ENCODE data around the gene SLC25A48.

SLC25A48 gene

GRCh38 chr5:135894276-135894675 is 59.8 kb downstream of the SLC25A48 start:
- DNase-seq (ENCODE audit: low read depth, low spot score) = no peak
- no peak overlapping the region for H3K4me3 ChIP-seq (ENCODE audit: low read depth, low read length)
- in situ Hi-C loops (cut with HindIII; ENCODE audit: low sequenced_read_pairs) = no loop called here
- TF ChIP-seq CTCF (IDR thresholded peaks at IDR 0.05; ENCODE audit: low read depth, low read length) = no peak

GRCh38 chr5:135894789-135895188 is 60.3 kb downstream of the SLC25A48 start:
- TF ChIP-seq CTCF (IDR thresholded peaks at IDR 0.05; ENCODE audit: low read depth, low read length) = no peak
- DNase-seq (ENCODE audit: low read depth, low spot score) = no peak

GRCh38 chr5:135895474-135896006 is 61.1 kb downstream of the SLC25A48 start, which contains the start of gene IL9:
IL9 (minus strand) TSS chr5:135895841; CDS start chr5:135895816, 25 bp downstream.
- no peak within 1 kb of the TSS for H3K4me3 ChIP-seq (ENCODE audit: low read depth, low read length)
- in situ Hi-C loops (cut with HindIII; ENCODE audit: low sequenced_read_pairs) = no loop called here
- no peak for DNase-seq (ENCODE audit: low read depth, low spot score)
- no peak for TF ChIP-seq CTCF (IDR thresholded peaks at IDR 0.05; ENCODE audit: low read depth, low read length)

More at GRCh38 chr5:135894789-135895188, 60.3 kb downstream of the SLC25A48 start:
- in situ Hi-C loops (cut with HindIII; ENCODE audit: low sequenced_read_pairs) = no loop called here
- H3K4me3 ChIP-seq (ENCODE audit: low read depth, low read length) = no peak overlapping the region

- no peak overlapping the region for H3K4me3 ChIP-seq (ENCODE audit: low read depth, low read length)
- DNase-seq (ENCODE audit: low read depth, low spot score) = no peak
- no peak for TF ChIP-seq CTCF (IDR thresholded peaks at IDR 0.05; ENCODE audit: low read depth, low read length)
- in situ Hi-C loops (cut with HindIII; ENCODE audit: low sequenced_read_pairs) = no loop called here
Measured at GRCh38 chr5:135898651-135899050, 64.2 kb downstream of the SLC25A48 start.

GRCh38 chr5:135900276-135900675 is 65.8 kb downstream of the SLC25A48 start:
- in situ Hi-C loops (cut with HindIII; ENCODE audit: low sequenced_read_pairs) = no loop called here

GRCh38 chr5:135901633-135902032 is 67.2 kb downstream of the SLC25A48 start:
- in situ Hi-C loops (cut with HindIII; ENCODE audit: low sequenced_read_pairs) = no loop called here
- no peak for DNase-seq (ENCODE audit: low read depth, low spot score)
- TF ChIP-seq CTCF (IDR thresholded peaks at IDR 0.05; ENCODE audit: low read depth, low read length) = no peak
- no peak overlapping the region for H3K4me3 ChIP-seq (ENCODE audit: low read depth, low read length)

More at GRCh38 chr5:135900276-135900675, 65.8 kb downstream of the SLC25A48 start:
- DNase-seq (ENCODE audit: low read depth, low spot score) = no peak
- no peak overlapping the region for H3K4me3 ChIP-seq (ENCODE audit: low read depth, low read length)
- TF ChIP-seq CTCF (IDR thresholded peaks at IDR 0.05; ENCODE audit: low read depth, low read length) = no peak
